HG03354 (cell line): ENCODE measurements around the gene FBXL17.
A peak's percentile ranks its signal among the peaks of the same experiment; 100 is the strongest.
"Not testable (repeated sequence)": the region's sequence is repeated elsewhere in the genome, so short reads cannot be mapped to it uniquely, and the experiment has no call there.

ENCODE experiments used
- ATAC-seq: cut with Tn5 transposase; IDR thresholded peaks from one replicate; pipeline ENCODE4 v1.9.1; 2021; ENCODE audit warnings: mild to moderate bottlenecking; ENCODE audit not compliant: unreplicated experiment, poor library complexity, severe bottlenecking

FBXL17 gene

DNA sequence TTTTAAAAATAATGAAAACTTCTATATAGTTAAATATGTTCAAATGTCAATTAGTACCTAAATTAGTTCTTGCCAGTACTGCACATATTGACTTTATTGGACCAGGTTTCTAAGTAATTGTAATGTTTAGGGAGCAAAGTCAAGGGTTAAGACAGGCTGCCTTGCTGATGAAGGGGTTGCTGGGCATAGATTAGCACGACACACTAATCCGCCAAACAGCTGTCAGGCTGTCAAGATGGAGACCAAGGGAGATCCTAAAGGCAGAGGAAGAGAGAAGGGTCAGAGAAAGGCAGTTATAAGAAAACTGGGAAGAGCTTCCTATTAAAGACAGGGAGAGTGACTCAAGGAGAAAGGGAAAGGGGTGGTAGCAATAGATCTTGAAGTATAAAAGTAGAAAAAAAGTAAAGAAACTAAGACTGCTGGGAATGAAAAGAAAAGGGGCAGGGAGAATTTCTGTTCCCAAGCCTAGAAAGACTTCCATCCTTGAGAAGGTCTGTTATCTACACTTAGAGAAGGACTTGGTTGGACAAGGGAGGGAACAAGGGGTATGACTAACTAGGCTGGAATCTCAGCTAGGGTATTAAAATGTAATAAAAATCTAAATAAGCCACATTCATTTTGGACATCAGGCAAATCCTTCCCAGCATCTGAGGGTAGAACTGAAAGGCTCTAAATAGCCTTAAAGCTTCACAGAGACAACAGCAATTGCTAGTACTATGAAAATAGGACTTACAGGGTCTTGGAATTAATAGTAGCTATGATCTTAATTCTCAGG lies 188.7 kb downstream of the FBXL17 start:
- no peak for ATAC-seq

DNA sequence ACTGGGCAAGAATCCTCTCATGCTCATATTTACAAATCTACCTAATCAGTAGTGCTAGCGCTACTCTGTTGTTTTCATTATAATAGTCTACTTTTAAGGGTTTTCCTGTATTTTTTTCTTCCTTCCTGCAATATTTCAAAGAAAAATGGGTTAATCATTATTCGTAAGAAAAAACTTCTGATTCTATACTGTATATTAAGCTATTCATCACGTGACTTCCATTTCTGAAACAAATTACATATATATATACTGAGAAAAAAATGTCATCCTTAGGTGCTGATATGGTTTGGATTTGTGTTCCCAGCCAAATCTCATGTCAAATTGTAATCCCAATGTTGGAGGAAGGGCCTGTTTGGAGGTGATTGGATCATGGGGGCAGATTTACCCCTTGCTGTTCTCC lies 197.0 kb downstream of the FBXL17 start:
- no peak for ATAC-seq

DNA sequence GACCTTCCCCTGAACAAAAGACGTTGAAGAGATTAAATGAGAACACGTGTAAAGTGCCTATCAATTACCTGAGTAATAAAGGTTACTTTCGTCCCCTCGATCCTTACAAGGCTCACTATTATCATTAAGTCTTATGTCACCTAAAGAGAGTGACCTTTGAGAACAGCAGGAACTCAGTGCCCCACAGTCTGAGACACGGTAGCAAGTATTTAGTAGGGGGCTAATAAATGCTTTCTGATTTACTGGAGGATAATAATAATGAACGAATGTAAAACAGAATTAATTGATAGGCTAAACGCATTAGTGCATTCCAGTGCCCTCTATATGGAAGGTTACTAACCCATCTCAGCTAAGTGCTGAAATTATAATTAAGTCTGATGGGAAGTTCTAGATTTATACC lies 199.9 kb downstream of the FBXL17 start:
- no peak for ATAC-seq

DNA sequence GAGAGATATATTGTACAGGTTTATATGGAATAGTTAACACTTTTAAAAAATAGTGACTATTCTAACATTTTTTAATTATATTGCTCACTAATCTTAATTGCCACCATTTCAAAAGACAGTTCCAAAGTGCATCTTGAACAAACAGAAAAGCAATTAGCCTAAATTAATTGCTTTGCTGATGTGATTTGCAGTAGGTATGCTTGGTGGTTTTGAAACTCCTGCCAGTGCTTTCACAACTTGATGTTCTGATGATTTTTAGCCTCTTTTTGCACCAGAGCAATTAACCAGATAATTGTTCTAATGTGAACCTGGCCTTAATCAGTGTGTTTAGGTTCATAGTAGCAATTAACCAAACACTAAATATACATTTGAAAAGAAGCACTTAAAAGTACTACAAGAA lies 207.6 kb downstream of the FBXL17 start:
- no peak for ATAC-seq

DNA sequence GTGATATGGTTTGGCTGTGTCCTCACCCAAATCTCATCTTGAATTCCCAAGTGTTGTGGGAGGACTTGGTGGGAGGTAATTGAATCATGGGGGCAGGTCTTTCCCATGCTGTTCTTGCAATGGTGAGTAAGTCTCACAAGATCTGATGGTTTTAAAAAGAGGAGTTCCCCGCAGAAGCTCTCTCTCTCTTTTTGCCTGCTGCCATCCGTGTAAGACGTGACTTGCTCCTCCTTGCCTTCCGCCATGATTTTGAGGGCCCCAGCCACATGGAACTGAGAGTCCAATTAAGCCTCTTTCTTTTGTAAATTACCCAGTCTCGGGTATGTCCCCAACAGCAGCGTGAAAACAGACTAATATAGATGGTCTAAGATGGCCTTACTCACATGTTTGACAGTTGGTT lies 210.1 kb downstream of the FBXL17 start:
- ATAC-seq: no peak

DNA sequence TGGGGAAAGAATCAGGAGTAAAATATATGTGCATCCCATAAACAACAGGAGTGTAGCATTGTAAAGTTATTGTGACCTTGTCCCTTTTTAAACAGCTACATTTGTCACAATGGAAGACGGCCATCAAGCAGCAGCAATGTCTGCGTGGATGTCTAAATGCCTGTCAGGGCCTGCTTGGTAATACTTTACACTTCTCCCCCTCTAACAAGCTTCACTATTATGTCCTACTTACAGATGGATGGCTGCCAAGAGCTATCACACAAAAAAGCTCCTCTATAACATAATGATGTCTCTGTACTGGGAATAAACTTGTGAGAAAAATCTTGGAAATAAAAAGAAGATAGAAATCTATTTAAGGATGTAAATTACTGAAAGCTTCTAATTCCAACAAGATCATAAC lies 213.0 kb downstream of the FBXL17 start:
- ATAC-seq: no peak

DNA sequence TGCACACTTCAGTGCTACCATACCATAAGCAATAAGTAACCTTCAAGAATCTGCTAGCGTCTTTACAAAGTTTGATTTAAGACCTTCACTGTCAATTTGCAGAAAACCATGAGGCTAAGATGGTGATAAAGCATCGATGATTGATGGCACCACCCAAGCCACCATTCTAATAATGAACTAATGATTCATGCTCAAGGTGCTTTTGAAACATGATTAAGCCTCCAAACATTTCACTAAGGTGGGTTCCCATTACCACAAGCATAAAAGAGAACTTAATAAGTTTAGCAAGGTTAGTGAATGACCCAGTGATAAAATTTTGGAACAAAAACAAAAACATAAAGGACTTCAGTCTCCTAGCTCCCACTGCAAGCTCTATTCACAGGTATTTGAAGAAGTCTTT lies 214.7 kb downstream of the FBXL17 start:
- ATAC-seq: no peak

DNA sequence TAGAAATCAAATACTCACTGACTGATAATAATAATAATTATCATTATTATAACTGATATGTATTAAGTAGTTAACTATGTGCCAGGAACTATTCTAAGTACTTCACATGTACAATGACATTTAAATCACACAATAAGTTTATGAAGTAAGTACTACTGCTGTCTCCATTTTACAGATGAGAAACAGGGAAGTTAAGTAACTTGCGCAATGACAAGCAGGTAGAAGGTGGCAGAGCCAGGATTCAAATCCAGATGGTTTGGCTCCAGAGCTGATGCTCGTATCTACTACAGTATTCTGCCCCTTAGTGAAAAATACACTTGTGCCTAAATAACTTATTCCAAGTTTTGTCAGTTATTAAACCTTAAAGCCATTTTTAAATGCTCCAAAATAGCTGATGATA lies 217.3 kb downstream of the FBXL17 start:
- ATAC-seq: no peak

DNA sequence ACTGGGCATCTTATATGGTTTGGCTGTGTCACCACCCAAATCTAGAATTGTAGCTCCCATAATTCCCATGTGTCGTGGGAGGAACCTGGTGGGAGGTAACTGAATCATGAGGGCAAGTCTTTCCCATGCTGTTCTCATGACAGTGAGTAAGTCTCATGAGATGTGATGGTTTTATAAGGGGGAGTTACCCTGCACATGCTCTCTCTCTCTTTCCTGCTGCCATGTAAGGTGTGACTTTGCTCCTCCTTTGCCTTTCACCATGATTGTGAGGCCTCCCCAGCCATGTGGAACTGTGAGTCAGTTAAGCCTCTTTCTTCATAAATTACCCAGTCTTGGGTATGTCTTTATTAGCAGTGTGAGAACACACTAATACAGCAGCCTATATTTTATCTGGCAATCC lies 229.0 kb downstream of the FBXL17 start:
- not testable (repeated sequence) for ATAC-seq

DNA sequence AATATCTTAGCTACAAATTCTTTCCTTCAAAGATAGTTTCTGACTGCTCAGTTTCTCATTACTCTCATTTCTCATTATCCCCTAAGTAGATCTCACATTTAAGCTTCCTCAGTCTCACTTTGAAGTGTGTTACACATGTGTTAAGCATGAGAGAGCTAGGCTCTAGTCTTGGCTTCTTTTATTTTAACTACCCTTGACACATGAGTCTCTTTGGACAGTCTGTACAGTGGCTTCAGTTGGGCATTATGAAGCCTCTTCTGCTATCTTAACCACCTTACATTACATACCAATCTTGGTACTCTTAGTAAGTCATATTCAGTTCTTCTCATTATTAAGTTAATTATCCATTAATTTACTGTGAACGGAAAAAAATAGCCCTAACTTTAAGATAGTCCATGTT lies 232.5 kb downstream of the FBXL17 start:
- ATAC-seq: no peak

DNA sequence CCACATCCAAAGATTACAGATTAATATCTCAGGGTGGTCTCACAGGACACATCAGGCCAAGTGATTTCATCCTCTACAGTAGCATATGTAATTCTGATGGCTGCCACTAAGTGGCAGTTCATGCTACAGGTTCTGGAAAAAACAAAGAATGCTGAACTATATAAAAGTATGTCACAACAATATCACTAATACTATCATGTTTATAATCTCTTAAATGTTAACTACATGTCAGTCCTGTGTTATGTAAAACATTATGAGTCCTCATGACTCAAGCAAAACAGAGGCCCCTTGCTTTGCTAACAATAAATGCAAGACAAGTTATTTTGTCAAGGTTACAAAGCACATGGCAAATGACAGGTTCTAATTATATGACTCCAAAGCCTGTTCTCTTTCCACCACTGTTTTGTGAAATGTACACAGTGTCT lies 233.2 kb downstream of the FBXL17 start:
- peak; percentile 87 for ATAC-seq

DNA sequence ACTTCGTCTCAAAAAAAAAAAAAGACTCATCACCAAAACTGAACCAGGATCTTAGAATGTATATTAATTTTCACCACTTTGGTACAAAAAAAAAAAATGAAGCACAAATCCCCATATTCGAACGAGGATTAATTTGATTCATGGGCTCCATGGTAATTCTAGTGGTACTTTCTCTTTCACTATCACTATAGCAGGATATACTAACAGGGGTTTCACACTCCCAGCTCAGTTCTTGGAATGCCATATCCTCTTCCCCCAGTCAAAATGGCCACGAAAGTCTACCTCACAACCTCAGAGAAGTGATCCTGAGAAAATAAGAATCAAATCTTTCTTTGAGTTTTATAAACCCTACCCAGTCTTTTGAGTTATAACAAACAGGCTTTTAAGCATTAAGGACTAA lies 235.7 kb downstream of the FBXL17 start:
- ATAC-seq: no peak

DNA sequence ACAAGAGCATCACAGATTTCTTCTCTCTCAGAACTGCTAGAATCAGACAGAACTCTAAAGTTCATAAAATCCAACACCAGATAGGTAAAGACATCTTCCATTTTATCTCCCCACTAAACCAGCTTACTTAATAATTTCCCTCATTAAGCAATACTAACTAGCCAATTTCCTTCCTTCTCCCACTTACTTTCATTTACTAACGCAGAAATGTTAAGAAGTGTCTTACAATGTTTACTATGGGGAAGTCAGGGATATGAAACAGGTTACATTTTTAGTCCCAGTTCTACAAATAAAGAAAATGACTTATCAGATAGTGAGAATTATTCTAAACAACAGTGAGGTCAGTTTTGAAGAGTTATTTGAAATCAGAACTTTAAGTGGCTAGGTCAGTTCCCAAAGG lies 236.5 kb downstream of the FBXL17 start:
- ATAC-seq: no peak

DNA sequence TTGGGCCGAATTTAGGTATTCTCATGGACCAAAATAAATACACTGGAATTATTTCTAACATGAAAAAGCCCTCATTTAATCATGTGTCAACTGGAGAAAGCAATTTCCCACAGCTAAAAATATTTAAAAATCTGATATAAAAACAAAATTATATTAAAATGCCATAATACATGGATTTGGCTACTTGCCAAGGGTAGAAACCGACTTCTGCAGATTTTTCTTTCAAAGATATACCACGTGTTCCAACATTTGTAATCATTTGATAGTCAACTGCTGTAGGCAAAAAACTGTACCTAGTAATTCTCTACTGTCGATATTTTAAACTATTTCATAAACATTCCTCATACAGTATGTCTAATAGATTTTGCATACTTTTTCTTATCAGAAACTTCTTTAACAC lies 237.6 kb downstream of the FBXL17 start:
- no peak for ATAC-seq

DNA sequence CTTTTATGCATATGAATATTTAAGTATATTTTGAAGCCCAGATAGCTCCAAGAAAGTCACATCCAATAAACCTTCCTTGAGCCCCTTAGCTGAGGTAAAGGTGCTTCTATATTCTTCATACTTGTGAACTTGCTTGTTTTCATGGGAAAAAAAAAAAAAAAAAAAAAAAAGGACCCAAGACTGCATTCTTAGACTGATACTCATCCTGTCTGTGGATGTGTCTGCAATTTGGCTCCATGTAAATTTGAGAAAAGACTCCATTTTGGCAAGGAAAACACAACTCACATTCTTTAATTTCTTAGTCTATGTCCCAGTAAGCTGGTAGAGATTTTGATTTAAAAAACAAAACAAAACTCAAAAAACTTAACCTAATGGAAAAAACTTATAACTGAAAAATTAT lies 238.3 kb downstream of the FBXL17 start:
- no peak for ATAC-seq

DNA sequence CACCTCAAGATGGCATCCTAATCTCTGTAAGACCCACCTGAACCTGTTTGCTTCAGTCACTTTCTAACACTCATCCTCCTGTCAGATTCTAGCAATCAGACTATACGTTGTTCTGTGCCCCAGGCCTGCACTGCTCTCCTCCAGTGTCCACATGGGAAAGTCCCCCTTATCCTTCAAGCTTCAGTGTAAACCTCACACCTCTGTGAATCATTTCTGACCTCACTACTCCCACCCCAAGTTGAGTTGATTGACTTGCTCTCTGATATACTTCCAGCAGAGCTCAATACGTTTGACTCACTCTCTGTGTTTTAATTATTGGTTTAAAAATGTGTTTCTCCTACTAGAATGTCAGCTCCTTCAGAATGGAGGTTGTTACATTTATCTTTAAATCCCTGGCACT lies 240.2 kb downstream of the FBXL17 start:
- ATAC-seq: no peak

DNA sequence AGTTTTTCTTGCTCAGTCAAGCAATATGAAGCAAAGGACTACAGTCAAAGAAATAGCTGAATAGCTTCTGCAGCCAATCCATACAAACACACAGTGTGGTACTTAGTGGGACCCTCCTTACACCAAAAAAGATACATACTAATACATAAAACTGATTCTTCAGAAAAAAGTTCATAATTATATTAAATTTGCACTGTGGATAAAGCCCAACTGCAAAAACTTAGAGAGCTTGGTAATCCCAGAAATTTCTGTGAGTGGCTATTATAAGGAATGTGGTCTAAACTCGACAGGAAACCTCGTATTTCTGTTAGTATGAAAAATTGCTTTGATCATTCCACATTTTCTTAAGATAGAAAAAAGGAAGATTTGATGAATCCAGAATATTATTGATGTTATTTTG lies 245.4 kb downstream of the FBXL17 start:
- ATAC-seq: no peak

DNA sequence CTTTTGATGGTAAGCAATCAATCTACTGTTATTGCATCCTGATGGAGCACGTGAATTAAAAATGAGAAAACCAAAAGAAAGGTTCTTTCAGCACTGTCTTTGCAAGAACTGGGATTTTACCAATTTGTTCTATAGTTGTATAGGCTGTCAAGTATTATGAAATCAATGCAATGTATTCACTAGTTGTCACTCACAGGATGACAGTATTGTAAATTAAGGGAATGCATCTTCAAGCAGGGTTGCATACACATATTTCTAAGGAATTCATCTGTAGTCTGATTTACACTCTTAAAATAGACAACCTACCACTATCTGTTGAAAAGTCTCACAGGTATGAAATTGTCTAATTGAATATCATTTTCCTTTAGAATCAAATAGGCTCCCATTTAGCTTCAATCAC lies 252.8 kb downstream of the FBXL17 start:
- no peak for ATAC-seq

DNA sequence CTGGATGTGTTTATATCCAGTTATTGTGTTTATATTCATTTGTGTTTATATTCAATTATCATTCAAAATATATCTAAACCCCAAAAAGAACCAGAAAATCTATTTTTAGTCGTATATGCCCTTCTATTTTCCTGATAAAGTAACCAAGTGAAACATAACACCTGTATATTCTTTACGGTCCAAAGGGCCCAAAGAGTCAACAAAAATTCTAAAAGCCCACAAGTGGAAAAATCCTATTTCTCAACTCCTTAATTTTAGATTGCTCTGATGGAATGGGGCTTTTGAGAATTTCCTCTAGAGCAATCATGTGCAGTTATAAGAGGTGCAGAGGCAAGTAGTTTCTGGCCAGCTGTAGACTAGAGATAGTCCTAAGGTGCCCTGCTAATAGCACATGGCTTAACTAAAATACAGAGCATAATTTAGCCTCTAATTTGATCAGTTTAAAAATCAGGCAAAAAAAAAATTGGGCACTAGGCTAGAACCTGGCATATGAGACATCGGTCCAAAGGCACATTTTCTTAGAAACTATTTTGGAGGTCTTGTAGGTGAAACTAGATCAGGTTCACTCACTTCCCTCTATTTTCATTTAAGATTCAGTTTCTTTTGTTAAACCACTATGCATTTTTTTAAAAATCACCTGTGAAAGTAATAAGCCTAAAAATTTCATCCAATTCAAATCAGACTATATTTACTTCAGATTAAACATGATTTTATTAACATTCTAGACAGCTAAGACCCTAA lies 256.0 kb downstream of the FBXL17 start:
- ATAC-seq: no peak

DNA sequence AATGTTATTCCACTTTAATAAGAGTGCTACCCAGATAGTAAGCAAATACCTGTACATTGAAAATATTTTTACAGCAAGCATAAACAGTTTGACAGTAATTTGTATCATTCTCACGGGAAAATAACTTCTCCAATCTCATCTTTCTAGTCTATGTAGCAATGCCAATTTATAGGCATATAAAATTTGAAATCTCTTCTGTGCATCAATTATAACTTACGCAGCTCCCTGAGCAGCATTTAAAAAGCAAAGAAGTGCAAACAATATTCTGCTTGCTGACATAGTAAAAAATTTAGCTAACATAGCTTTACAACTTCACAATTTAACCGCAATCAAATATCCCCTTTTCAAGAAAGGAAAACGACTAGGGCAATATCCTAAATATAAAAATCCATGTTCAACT lies 257.3 kb downstream of the FBXL17 start:
- ATAC-seq: no peak

DNA sequence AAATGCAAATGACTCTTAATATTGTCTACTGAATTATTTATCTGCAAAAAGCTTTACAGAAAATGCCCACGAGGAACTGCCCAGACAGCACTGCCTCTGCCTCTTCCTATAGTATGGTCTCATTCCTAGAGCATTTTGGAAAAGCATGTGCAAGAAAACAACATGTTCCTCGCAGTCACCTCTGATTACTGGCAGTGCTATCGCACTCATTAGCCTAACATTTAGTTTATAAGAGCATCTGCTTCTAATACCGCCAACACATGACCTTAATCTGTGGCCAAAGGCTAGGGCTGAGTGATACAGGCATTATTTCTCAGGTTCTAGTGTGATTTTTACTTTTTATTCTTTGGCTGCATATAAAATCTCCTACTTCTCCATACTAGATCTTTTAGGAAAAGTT lies 259.2 kb downstream of the FBXL17 start:
- ATAC-seq: no peak
